Measurements from ENCODE around the gene TRMT6. TPM values are rescaled to one million over a fixed set of nuclear protein-coding genes. Genes with fewer than 3 reads are reported as not detected.

The TRMT6 gene
- total RNA-seq, 3 donors from 2014 or later (not counting 1 experiment from before 2014, with no cell fraction given), result 9.2 to 13.0 (median 9.9) TPM

GRCh38 chr20:5928836-5929715 is 21.3 kb downstream of the TRMT6 start:
- 85% methylated on average over 8 of the region's 8 CpGs for WGBS (ENCODE audit: insufficient coverage)
- ATAC-seq, result no peak

GRCh38 chr20:5927749-5928462 is 22.4 kb downstream of the TRMT6 start:
- Mint-ChIP-seq H3K9me3 (no peaks in the 10 kb centered on the region), H3K27me3 (ENCODE audit: low read depth in 2 of 2) (peaks cover 17 to 61% of the 10 kb centered on the region in 2 donors), H3K36me3 (no peaks in the 10 kb centered on the region), H3K4me3 (no peak overlapping the region), H3K4me1 (no peaks in the 10 kb centered on the region), H3K27ac (no peak overlapping the region)
- no peak for DNase-seq
- no peaks in the 10 kb centered on the region for H3K9me3 ChIP-seq (ENCODE audit: control insufficient read depth, insufficient read depth, low read length)
- H3K4me3 ChIP-seq (ENCODE audit: low read length), result no peak overlapping the region
- TF ChIP-seq CTCF (IDR thresholded peaks at IDR 0.05), result no peak
- no peak overlapping the region for H3K27ac ChIP-seq (ENCODE audit: low read length)
- intact Hi-C loops (cut with micrococcal nuclease), result no loop called here
- H3K27me3 ChIP-seq (ENCODE audit: control insufficient read depth, insufficient read depth, low read length), result no peaks in the 10 kb centered on the region
- H3K4me1 ChIP-seq (ENCODE audit: control insufficient read depth, insufficient read depth, low read length), result no peaks in the 10 kb centered on the region
- ATAC-seq, result no peak
- H3K36me3 ChIP-seq (ENCODE audit: control insufficient read depth, insufficient read depth, low read length), result no peaks in the 10 kb centered on the region
- 85% methylated on average over 11 of the region's 11 CpGs for WGBS (ENCODE audit: insufficient coverage)

More at GRCh38 chr20:5928836-5929715, 21.3 kb downstream of the TRMT6 start:
- Histone ChIP-seq H3K4me1 (ENCODE audit: control insufficient read depth, insufficient read depth, low read length) (no peaks in the 10 kb centered on the region), H3K27me3 (ENCODE audit: control insufficient read depth, insufficient read depth, low read length) (no peaks in the 10 kb centered on the region), H3K9me3 (ENCODE audit: control insufficient read depth, insufficient read depth, low read length) (no peaks in the 10 kb centered on the region), H3K36me3 (ENCODE audit: control insufficient read depth, insufficient read depth, low read length) (no peaks in the 10 kb centered on the region), H3K27ac (ENCODE audit: low read length) (no peak overlapping the region), H3K4me3 (ENCODE audit: low read length) (no peak overlapping the region)
- Mint-ChIP-seq H3K4me1 (no peaks in the 10 kb centered on the region), H3K36me3 (no peaks in the 10 kb centered on the region), H3K27me3 (ENCODE audit: low read depth in 2 of 2) (peaks cover 6 to 53% of the 10 kb centered on the region in 2 donors), H3K27ac (no peak overlapping the region), H3K9me3 (no peaks in the 10 kb centered on the region), H3K4me3 (no peak overlapping the region)
- no peak for DNase-seq
- TF ChIP-seq CTCF (IDR thresholded peaks at IDR 0.05), result no peak
- intact Hi-C loops (cut with micrococcal nuclease), result no loop called here

GRCh38 chr20:5925551-5925950 is 24.8 kb downstream of the TRMT6 start:
- peaks cover 23 to 67% of the 10 kb centered on the region in 2 donors for H3K27me3 Mint-ChIP-seq (ENCODE audit: low read depth in 2 of 2)
- Histone ChIP-seq H3K4me1 (ENCODE audit: control insufficient read depth, insufficient read depth, low read length) (no peaks in the 10 kb centered on the region), H3K36me3 (ENCODE audit: control insufficient read depth, insufficient read depth, low read length) (no peaks in the 10 kb centered on the region), H3K9me3 (ENCODE audit: control insufficient read depth, insufficient read depth, low read length) (no peaks in the 10 kb centered on the region), H3K4me3 (ENCODE audit: low read length) (no peak overlapping the region), H3K27me3 (ENCODE audit: control insufficient read depth, insufficient read depth, low read length) (no peaks in the 10 kb centered on the region), H3K27ac (ENCODE audit: low read length) (no peak overlapping the region)
- no peaks in the 10 kb centered on the region for H3K36me3 Mint-ChIP-seq
- no peaks in the 10 kb centered on the region for H3K4me1 Mint-ChIP-seq
- ATAC-seq, result no peak
- no peak for TF ChIP-seq CTCF (IDR thresholded peaks at IDR 0.05)
- no peaks in the 10 kb centered on the region for H3K9me3 Mint-ChIP-seq
- intact Hi-C loops (cut with micrococcal nuclease), result no loop called here
- H3K4me3 Mint-ChIP-seq, result no peak overlapping the region
- WGBS (ENCODE audit: insufficient coverage), result 84% methylated on average over 3 of the region's 3 CpGs
- H3K27ac Mint-ChIP-seq, result no peak overlapping the region
- no peak for DNase-seq
